ENCODE results near the gene VPS16.

Gene VPS16

DNA sequence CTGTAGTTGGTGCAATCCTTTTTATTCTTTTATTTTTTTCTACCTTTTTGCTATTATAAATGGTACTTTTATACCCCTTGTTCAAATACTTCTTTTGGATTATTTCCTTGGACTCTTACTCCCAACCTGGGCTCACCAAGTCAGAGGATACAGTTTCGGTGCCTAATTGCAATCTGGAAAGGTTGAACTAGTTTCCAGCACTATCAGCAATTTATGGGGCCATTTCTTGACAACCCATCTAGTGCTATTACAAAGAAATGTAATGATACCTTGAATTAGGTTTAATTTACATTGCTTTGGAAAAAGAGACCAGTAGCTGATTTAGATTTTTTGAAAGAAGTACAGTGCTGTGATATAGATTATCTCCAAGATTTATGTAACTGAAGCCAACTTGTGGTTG is 38.0 kb downstream of the VPS16 start:
- TF ChIP-seq, protein P1, sequence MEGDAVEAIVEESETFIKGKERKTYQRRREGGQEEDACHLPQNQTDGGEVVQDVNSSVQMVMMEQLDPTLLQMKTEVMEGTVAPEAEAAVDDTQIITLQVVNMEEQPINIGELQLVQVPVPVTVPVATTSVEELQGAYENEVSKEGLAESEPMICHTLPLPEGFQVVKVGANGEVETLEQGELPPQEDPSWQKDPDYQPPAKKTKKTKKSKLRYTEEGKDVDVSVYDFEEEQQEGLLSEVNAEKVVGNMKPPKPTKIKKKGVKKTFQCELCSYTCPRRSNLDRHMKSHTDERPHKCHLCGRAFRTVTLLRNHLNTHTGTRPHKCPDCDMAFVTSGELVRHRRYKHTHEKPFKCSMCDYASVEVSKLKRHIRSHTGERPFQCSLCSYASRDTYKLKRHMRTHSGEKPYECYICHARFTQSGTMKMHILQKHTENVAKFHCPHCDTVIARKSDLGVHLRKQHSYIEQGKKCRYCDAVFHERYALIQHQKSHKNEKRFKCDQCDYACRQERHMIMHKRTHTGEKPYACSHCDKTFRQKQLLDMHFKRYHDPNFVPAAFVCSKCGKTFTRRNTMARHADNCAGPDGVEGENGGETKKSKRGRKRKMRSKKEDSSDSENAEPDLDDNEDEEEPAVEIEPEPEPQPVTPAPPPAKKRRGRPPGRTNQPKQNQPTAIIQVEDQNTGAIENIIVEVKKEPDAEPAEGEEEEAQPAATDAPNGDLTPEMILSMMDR (IDR thresholded peaks at IDR 0.05; ENCODE audit: insufficient read depth, low read length): no peak
- TF ChIP-seq, protein P2, sequence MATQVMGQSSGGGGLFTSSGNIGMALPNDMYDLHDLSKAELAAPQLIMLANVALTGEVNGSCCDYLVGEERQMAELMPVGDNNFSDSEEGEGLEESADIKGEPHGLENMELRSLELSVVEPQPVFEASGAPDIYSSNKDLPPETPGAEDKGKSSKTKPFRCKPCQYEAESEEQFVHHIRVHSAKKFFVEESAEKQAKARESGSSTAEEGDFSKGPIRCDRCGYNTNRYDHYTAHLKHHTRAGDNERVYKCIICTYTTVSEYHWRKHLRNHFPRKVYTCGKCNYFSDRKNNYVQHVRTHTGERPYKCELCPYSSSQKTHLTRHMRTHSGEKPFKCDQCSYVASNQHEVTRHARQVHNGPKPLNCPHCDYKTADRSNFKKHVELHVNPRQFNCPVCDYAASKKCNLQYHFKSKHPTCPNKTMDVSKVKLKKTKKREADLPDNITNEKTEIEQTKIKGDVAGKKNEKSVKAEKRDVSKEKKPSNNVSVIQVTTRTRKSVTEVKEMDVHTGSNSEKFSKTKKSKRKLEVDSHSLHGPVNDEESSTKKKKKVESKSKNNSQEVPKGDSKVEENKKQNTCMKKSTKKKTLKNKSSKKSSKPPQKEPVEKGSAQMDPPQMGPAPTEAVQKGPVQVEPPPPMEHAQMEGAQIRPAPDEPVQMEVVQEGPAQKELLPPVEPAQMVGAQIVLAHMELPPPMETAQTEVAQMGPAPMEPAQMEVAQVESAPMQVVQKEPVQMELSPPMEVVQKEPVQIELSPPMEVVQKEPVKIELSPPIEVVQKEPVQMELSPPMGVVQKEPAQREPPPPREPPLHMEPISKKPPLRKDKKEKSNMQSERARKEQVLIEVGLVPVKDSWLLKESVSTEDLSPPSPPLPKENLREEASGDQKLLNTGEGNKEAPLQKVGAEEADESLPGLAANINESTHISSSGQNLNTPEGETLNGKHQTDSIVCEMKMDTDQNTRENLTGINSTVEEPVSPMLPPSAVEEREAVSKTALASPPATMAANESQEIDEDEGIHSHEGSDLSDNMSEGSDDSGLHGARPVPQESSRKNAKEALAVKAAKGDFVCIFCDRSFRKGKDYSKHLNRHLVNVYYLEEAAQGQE (IDR thresholded peaks at IDR 0.05; ENCODE audit: insufficient replicate concordance, low read depth): no peak
- TF ChIP-seq POLR2AphosphoS5 (IDR thresholded peaks at IDR 0.05; ENCODE audit: low read depth) (no peak), GABPA (IDR thresholded peaks at IDR 0.05; ENCODE audit: low read depth) (no peak), SPI1 (IDR thresholded peaks at IDR 0.05; ENCODE audit: borderline replicate concordance, low read depth) (no peak)
- no peak for DNase-seq (ENCODE audit: low read depth in 1 of 2, low spot score in 1 of 2)
- H3K27me3 ChIP-seq (ENCODE audit: insufficient read depth, poor library complexity, severe bottlenecking): no peaks in the 10 kb centered on the region

DNA sequence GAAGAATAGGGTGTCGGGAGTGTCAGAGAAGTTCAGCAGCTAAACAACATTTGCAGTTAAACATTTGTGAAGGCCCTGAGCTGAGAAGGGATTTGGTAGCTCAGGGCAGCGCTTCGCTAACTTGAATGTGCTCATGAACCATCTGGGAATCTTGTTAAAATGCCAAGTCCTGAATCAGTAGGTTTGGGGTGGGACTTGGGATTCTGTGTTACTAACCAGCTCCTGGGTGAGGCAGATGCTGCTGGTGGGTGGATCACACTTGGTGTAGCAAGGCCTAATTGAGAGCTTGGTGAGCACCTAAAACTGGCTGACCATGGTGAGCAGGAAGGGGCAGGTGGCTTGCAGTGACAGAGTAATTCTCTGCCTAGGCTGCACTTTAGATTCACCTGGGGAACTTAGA is 38.6 kb downstream of the VPS16 start:
- DNase-seq (ENCODE audit: low read depth in 1 of 2, low spot score in 1 of 2): no peak
- TF ChIP-seq SPI1 (IDR thresholded peaks at IDR 0.05; ENCODE audit: borderline replicate concordance, low read depth) (no peak), POLR2AphosphoS5 (IDR thresholded peaks at IDR 0.05; ENCODE audit: low read depth) (no peak), GABPA (IDR thresholded peaks at IDR 0.05; ENCODE audit: low read depth) (no peak)
- TF ChIP-seq, protein P1 (IDR thresholded peaks at IDR 0.05; ENCODE audit: insufficient read depth, low read length): no peak
- TF ChIP-seq, protein P2 (IDR thresholded peaks at IDR 0.05; ENCODE audit: insufficient replicate concordance, low read depth): no peak
- no peak overlapping the region for H3K27ac ChIP-seq (replicated peaks)

More for the DNA sequence above, 38.0 kb downstream of the VPS16 start:
- H3K27ac ChIP-seq (replicated peaks): no peak overlapping the region
- no peak overlapping the region for H3K4me3 ChIP-seq (replicated peaks; ENCODE audit: insufficient read depth, low read length)

DNA sequence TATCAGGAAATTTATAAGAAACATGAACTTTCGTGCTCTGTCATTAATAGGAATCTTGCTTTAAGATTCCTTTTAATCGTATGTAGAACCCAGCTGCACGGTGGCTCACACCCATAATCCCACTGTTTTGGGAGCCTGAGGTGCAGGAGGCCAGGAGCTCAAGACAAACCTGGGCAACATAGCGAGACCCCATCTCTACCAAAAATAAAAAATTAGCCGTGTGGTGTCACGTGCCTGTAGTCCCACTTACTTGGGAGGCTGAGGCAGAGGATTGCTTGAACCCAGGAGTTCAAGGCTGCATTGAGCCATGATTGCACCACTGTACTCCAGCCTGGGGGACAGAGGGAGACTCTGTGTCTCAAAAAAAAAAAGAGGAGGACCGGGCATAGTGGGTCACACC is 40.1 kb downstream of the VPS16 start:
- H3K4me3 ChIP-seq (replicated peaks; ENCODE audit: insufficient read depth, low read length): no peak overlapping the region
- DNase-seq (ENCODE audit: low read depth in 1 of 2, low spot score in 1 of 2): no peak
- no peaks in the 10 kb centered on the region for H3K27me3 ChIP-seq (ENCODE audit: insufficient read depth, poor library complexity, severe bottlenecking)
- H3K27ac ChIP-seq (replicated peaks): no peak overlapping the region
- TF ChIP-seq, protein P2 (IDR thresholded peaks at IDR 0.05; ENCODE audit: insufficient replicate concordance, low read depth): no peak
- TF ChIP-seq SPI1 (IDR thresholded peaks at IDR 0.05; ENCODE audit: borderline replicate concordance, low read depth) (no peak), GABPA (IDR thresholded peaks at IDR 0.05; ENCODE audit: low read depth) (no peak), POLR2AphosphoS5 (IDR thresholded peaks at IDR 0.05; ENCODE audit: low read depth) (no peak)
- TF ChIP-seq, protein P1 (IDR thresholded peaks at IDR 0.05; ENCODE audit: insufficient read depth, low read length): no peak

More for the DNA sequence above, 38.6 kb downstream of the VPS16 start:
- H3K4me3 ChIP-seq (replicated peaks; ENCODE audit: insufficient read depth, low read length): no peak overlapping the region
- H3K27me3 ChIP-seq (ENCODE audit: insufficient read depth, poor library complexity, severe bottlenecking): no peaks in the 10 kb centered on the region
